ENCODE data around the gene BMI1.

- TF ChIP-seq CTCF (IDR thresholded peaks at IDR 0.05; ENCODE audit: poor library complexity) (no peak), EZH2 (IDR thresholded peaks at IDR 0.05; ENCODE audit: borderline replicate concordance) (no peak)
Measured at GRCh38 chr10:22321156-22321923, 441 bp downstream of the BMI1 start.
